ENCODE results near the gene U2AF1.
"Not testable (repeated sequence)": the region's sequence is repeated elsewhere in the genome, so short reads cannot be mapped to it uniquely, and the experiment has no call there.

U2AF1 gene

DNA sequence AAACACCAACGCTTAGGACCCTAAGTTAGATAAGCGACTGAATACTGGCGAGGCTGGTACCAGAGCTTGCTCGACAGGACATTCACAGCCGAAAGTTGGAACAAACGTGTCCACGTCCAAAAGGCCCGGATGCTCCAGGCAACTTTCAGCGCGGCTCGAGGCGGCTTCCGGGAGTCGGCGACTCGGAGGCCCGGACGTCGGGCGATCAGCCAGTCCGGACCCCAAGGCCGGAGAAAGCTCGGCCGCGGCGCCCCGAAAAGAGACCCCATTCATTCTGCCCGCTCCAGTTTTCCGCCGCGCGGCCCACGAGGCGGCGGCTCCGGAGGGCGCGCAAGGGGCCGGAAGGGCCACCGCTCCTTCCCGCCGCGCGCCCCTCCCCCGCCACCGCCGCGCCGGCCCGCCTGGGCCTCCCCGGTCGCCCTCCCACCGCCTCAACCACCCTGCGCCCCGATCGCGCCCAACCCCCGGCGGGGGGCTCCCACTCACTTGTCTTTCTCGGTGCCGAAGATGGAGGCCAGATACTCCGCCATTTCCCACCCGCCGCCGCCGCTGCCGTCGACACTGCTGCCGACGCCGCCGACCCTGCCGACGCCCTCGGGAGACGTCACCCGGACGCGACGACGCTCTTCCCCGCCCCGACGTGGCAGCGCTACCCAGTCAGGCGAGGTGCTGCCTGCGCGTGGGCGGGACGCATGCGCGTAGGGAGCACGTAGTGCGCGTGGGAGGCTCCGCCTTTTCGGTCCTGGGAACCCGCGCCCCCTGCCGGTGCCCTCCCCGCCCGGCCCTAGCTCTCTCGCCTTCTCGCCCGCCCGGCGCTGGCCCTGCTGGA lies at the start of gene U2AF1:
Gene U2AF1 (minus strand): TSS at position 606 of the 829 bp plus-strand sequence. CDS start 76 bp downstream, at position 530.
- peak within 1 kb of the TSS; percentile 49 for H3K27ac ChIP-seq

DNA sequence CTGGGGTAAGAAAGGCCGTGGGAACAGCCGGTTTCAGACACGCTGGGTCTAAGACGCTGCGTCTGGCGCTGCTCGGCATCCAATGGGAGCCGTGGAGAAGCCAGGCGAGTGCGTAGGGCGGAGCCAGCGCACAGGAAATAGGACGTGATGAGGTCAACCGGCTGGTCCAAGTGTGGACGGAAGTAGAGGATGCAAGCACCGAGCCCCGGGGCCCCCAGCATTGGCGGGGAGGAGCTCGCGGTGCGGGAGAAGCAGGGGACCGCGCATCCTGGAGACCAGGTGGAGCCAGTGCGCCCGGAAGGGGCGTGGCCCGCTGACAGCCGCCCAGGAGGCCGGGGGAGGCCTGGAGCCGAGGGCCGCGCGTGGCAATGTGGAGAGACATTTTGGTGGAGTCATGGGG lies 46.2 kb upstream of the U2AF1 start:
- not testable (repeated sequence) for H3K27ac ChIP-seq

DNA sequence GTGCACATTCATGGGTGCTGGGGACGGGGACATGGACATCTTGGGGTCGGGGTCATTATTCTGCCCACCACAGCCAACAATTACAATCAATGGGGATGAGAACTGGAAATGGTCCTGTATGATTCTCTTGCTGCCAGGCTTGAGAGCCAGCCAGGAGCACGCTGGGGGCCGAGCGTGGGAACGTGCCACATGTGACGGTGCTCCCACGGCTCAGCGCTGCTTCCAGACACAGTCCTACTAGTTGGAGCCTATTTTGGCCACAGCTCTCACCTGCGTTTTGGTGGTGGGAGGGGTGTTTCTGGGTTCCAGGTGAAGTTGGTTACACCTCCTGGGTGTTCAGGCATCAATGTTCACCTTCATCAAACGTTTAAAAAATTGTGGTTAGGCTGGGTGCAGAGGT lies 42.0 kb upstream of the U2AF1 start:
- not testable (repeated sequence) for H3K27ac ChIP-seq

DNA sequence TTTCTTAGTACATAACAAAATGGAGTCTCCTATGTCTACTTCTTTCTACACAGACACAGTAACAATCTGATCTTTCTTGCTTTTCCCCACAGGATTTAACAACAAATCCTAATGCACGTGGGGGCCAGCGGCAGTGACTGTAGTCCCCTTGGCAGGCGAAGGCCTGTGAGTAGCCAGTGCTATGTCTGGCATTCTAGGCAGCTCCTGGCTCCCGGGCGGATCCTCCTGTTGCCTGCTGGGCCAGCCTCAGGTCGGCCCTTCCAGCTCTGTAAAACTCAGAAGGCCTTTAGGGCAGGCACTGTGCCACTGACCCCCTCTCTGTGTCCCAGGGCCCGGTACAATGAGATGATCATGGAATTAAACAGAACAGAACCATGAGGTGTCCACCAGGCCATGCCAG lies 40.6 kb upstream of the U2AF1 start:
- not testable (repeated sequence) for H3K27ac ChIP-seq

DNA sequence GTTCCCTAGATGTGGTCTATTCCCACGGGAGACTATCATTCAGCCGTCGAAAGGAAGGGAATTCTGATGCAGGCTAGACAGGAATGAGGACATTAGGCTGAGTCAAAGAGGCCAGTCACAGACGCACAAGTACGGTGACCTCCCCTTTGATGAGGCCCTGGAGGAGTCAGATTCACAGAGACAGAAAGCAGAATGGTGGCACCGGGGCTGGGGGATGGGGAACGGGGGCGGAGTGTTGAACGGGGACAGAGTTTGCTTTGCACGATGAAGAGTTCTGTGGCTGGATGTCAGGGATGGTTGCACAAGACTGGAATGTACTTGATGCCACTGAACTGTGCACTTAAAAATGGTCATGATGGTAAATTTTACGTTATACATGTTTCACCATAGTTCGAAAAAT lies 39.3 kb upstream of the U2AF1 start:
- H3K27ac ChIP-seq = not testable (repeated sequence)

- H3K27ac ChIP-seq = not testable (repeated sequence)
Observed at GRCh38 chr21:43141407-43141806, 34.0 kb upstream of the U2AF1 start.

DNA sequence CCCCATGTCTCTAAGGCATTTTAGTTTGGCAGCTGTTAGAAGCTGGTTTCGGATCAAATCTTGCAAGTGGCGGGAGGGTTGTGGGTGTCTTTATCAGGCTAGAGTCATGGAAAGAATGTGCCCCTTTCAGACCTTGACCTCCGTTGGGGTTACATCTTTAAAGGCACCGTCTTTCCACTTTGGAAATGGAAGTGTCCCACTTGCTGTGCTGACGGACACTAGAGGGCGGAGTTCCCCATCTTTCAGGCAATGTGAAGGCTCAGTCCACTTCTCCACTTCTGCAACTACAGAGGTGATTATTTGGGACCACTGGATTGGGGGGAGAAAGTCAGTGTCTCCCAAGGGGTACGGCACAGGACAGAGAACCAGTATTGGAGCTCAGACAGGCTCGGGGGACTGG lies 31.6 kb upstream of the U2AF1 start:
- not testable (repeated sequence) for H3K27ac ChIP-seq

DNA sequence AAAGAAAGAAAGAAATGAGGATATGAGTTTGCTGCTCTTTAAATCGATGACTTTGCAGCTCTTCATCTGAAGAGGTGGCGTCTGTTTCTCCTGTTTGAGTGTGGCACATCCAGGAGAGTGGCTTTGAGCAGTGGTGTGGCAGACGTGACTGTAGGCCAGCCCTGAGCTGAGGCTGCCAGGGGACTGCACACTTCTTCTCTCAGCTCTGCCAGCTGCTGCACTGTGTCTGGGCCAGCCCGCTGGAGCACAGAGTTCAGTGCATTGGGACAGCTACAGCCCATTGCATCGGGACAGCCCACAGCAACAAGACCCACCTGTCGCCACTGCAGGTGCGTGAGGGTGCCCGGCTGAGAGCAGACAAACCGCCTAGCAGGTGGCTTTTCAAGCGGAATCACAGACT lies 27.1 kb upstream of the U2AF1 start:
- not testable (repeated sequence) for H3K27ac ChIP-seq

- not testable (repeated sequence) for H3K27ac ChIP-seq
Observed at GRCh38 chr21:43130094-43130493, 22.7 kb upstream of the U2AF1 start.

DNA sequence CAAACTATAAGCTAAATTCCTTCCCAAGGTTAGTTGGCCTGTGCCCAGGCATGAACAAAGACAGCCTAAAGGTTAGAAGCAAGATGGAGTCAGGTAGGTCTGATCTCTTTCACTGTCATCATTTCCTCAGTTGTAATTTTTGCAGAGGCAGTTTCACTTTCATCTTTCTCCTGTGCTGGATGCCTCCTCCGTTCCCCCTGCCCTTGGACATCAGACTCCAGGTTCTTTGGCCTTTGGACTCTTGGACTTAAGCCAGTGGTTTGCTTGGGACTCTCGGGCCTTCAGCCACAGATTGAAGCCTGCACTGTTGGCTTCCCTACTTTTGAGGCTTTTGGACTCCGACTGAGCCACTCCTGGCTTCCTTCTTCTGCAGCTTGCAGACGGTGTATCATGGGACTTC lies 8.6 kb upstream of the U2AF1 start:
- not testable (repeated sequence) for H3K27ac ChIP-seq

DNA sequence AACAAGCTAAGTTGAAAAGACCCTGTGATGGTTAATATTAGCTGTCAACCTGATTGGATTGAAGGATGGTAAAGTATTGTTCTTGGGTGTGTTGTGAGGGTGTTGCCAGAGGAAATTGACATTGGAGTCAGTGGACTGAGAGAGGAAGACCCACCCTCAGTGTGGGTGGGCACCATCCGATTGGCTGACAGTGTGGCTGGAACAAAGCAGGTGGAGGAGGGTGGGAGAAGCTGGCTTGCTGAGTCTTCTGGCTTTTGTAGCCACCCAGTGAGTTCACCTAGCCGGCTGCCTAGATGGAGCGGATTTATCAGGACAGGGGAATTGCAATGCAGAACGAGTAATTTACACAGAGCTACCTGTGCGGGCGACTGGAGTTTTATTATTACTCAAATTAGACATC lies 7.1 kb upstream of the U2AF1 start:
- not testable (repeated sequence) for H3K27ac ChIP-seq

GRCh38 chr21:43109006-43109405 lies 1.6 kb upstream of the U2AF1 start:
- H3K27ac ChIP-seq = not testable (repeated sequence)

GRCh38 chr21:43108177-43108576 lies 807 bp upstream of the U2AF1 start:
- not testable (repeated sequence) for H3K27ac ChIP-seq

DNA sequence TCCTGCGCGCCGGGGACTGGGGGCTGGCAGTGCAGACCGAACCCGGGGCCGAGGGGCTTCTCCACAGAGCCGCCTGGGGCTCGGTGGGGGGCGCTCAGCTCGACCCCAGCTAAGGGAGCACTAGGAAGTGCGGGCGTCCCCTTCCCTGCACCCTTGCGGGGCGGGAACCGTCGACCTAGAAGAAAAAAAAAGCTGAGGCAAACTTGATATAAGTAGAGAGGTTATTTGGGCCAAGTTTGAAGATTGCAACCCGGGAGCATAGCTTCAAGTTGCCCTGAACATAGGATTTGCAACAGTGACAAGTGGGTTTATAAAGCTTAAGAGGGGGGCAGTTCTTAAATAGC lies 396 bp upstream of the U2AF1 start:
- H3K27ac ChIP-seq = not testable (repeated sequence)

DNA sequence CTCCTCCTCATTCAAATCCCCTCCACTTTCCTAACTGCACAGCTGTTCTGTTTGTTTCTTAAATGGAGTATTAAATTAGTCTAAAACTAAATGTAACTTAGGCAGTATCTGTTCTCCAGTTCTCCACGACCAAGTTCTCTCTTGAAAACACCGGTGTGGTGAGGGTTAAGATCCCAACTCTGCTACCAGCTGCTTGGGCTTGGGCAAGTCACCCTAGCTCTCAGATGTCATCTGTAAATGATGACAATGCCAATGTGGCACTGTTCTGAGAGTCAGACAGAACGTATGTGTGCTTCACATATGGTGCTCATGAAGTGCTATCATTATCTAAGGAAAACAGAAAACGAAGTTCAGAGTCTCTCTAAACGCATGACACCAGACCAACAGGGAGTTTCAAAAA lies 2.7 kb downstream of the U2AF1 start:
- H3K27ac ChIP-seq = not testable (repeated sequence)

GRCh38 chr21:43102281-43102680 lies 5.1 kb downstream of the U2AF1 start:
- H3K27ac ChIP-seq = not testable (repeated sequence)

GRCh38 chr21:43101676-43102075 lies 5.7 kb downstream of the U2AF1 start:
- not testable (repeated sequence) for H3K27ac ChIP-seq

- H3K27ac ChIP-seq = not testable (repeated sequence)
Observed at GRCh38 chr21:43101000-43101399, 6.4 kb downstream of the U2AF1 start.

DNA sequence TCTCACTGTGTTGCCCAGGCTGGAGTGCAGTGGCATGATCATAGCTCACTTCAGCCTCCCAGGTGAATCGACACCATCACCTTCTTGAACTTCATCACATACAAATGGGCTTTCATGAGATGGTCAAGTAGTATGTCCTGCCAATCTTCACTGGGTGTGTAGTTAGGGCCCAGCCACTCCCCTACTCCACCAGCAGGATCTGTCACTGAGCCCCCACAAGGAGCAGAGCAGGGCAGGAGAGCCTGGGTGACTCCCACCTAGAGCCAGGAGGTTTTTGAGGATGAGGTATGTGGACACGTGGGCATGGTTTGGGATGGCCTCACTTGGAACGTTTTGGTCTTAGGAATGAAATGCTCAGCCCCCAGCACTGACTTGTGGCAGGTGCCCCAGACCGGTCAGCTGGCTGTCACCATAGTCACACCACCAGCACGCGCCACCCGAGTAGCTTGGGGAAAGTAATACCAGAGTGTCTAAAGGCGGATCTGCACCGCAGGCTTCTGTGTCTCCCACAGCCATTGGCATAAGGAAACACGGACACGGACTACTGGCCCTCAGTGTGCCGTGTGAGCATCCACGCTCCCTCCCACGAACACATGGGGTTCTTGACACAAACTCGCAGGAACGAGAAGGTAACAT lies 15.3 kb downstream of the U2AF1 start:
- H3K27ac ChIP-seq = not testable (repeated sequence)

- H3K27ac ChIP-seq = not testable (repeated sequence)
Observed at GRCh38 chr21:43090947-43091346, 16.4 kb downstream of the U2AF1 start.

DNA sequence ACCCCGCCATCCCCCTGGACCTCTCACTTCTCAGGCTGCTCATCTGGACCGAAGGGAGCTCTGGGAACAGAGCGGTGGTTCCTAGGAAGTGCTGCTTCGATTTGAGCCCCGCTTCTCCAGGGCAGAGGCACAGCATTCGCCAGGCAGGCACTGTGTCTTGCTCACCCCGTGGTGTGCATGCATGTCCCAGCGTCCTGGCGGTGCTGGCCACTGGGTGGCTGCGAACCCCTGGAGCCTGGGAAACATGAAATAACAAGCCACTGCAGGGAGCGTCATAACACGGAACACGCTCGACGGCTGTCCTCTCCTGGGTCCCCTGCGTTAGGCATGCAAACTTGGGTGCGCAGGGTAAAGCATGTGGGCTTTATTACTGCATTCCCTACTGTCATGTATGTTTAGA lies 17.9 kb downstream of the U2AF1 start:
- not testable (repeated sequence) for H3K27ac ChIP-seq

DNA sequence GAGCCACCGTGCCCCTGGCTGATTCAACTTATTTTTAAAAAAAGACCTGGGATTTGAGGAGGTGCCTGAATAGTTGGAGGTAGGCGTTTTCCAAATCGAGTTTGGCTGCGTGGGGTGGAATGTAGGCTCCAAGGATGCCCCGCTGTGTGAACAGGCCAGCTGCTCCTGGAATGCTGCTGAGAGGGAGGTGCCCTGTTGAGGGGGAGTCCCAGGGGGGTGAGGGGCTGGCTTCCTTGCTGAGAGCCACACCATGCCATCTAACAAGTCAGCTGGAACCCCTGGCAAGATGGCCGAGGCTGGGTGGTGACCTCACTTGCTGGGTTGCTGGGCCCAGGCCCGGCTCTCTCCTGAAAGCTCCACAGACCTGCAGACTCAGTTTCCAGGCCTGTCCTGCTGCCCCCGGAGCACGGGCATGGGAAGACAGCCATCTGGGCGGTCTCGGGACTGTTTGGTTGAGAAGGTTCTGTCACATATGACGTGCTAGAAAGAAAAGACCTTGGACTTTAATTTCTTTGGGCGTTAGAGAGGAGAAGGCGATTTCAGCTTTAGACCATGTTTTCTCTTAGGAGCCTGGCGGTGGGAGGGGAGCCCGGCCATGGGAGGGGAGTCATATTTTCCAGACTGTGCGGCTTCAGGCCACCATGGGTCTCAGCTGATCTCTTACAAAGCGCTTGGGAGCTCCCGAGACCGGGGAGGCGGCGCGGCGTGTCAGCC lies 24.6 kb downstream of the U2AF1 start:
- H3K27ac ChIP-seq = not testable (repeated sequence)

DNA sequence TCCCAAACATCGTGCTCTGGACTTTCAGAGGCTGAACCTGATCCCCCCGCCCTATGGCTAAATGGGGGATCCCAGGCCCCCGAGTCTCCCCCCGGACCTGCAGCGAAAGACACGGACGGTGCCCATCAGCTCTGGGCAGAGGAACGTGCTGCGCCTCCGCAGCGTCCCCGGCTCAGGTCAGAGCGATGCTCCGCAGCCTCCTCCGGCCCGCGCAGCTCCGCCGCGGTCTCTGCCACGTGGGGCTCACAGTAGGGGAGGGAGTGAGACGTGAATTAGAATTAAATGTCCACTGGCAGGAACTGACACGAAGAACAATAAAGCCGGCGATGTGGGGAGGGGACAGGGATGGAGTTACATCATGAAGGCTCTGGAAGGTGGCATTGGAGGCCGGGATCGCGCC lies 30.7 kb downstream of the U2AF1 start:
- H3K27ac ChIP-seq = not testable (repeated sequence)

Data from VCaP (cell line).